ENCODE data around the gene PKD1L1.

The PKD1L1 gene

GRCh38 chr7:47827871-47828270, 120.4 kb downstream of the PKD1L1 start:
- no peak overlapping the region for H3K27ac ChIP-seq
- no peak for TF ChIP-seq EZH2 (IDR thresholded peaks at IDR 0.05)
- TF ChIP-seq FOXP2 (optimal IDR thresholded peaks at IDR 0.05; ENCODE audit: control extremely low read depth, extremely low read length, insufficient read depth) = no peak
- TF ChIP-seq POLR2AphosphoS5 (IDR thresholded peaks at IDR 0.05; ENCODE audit: borderline replicate concordance, low read depth, low read length) = no peak
- DNase-seq (ENCODE audit: low read depth, low spot score) = no peak

GRCh38 chr7:47827351-47827756, 120.9 kb downstream of the PKD1L1 start:
- H3K9ac ChIP-seq (ENCODE audit: insufficient read length) = no peak overlapping the region
- TF ChIP-seq EZH2 (IDR thresholded peaks at IDR 0.05) = no peak
- TF ChIP-seq POLR2AphosphoS5 (IDR thresholded peaks at IDR 0.05; ENCODE audit: borderline replicate concordance, low read depth, low read length) = no peak
- no peak for TF ChIP-seq FOXP2 (optimal IDR thresholded peaks at IDR 0.05; ENCODE audit: control extremely low read depth, extremely low read length, insufficient read depth)
- H3K9me3 ChIP-seq (ENCODE audit: low read depth, low read length) = no peaks in the 10 kb centered on the region
- H3K36me3 ChIP-seq (ENCODE audit: insufficient read depth, low read length) = no peaks in the 10 kb centered on the region
- DNase-seq (ENCODE audit: low read depth, low spot score) = no peak
- no peak overlapping the region for H3K27ac ChIP-seq
- H3K4me3 ChIP-seq = no peak overlapping the region

More at GRCh38 chr7:47827871-47828270, 120.4 kb downstream of the PKD1L1 start:
- H3K9ac ChIP-seq (ENCODE audit: insufficient read length) = no peak overlapping the region
- no peaks in the 10 kb centered on the region for H3K9me3 ChIP-seq (ENCODE audit: low read depth, low read length)
- no peak overlapping the region for H3K4me3 ChIP-seq
- no peaks in the 10 kb centered on the region for H3K36me3 ChIP-seq (ENCODE audit: insufficient read depth, low read length)

- Histone ChIP-seq H3K9me3 (ENCODE audit: low read depth, low read length) (no peaks in the 10 kb centered on the region), H3K36me3 (ENCODE audit: insufficient read depth, low read length) (no peaks in the 10 kb centered on the region), H3K4me3 (no peak overlapping the region), H3K27ac (no peak overlapping the region), H3K9ac (ENCODE audit: insufficient read length) (no peak overlapping the region)
- TF ChIP-seq FOXP2 (optimal IDR thresholded peaks at IDR 0.05; ENCODE audit: control extremely low read depth, extremely low read length, insufficient read depth) (no peak), EZH2 (IDR thresholded peaks at IDR 0.05) (no peak), POLR2AphosphoS5 (IDR thresholded peaks at IDR 0.05; ENCODE audit: borderline replicate concordance, low read depth, low read length) (no peak)
- DNase-seq (ENCODE audit: low read depth, low spot score) = no peak
Measured at GRCh38 chr7:47826754-47827153, 121.5 kb downstream of the PKD1L1 start.

- TF ChIP-seq FOXP2 (optimal IDR thresholded peaks at IDR 0.05; ENCODE audit: control extremely low read depth, extremely low read length, insufficient read depth) = no peak
- no peak overlapping the region for H3K4me3 ChIP-seq
Measured at GRCh38 chr7:47819607-47819920, 128.7 kb downstream of the PKD1L1 start.

GRCh38 chr7:47818796-47819606, 129.3 kb downstream of the PKD1L1 start:
- peak; percentile 30 for DNase-seq (ENCODE audit: low read depth, low spot score)
- Histone ChIP-seq H3K27ac (no peak overlapping the region), H3K36me3 (ENCODE audit: insufficient read depth, low read length) (no peaks in the 10 kb centered on the region), H3K9ac (ENCODE audit: insufficient read length) (no peak overlapping the region), H3K9me3 (ENCODE audit: low read depth, low read length) (no peaks in the 10 kb centered on the region), H3K4me3 (no peak overlapping the region)
- TF ChIP-seq POLR2AphosphoS5 (IDR thresholded peaks at IDR 0.05; ENCODE audit: borderline replicate concordance, low read depth, low read length) (no peak), FOXP2 (optimal IDR thresholded peaks at IDR 0.05; ENCODE audit: control extremely low read depth, extremely low read length, insufficient read depth) (no peak), EZH2 (IDR thresholded peaks at IDR 0.05) (no peak)

More at GRCh38 chr7:47819607-47819920, 128.7 kb downstream of the PKD1L1 start:
- no peaks in the 10 kb centered on the region for H3K36me3 ChIP-seq (ENCODE audit: insufficient read depth, low read length)
- H3K27ac ChIP-seq = no peak overlapping the region
- no peaks in the 10 kb centered on the region for H3K9me3 ChIP-seq (ENCODE audit: low read depth, low read length)
- no peak for DNase-seq (ENCODE audit: low read depth, low spot score)
- no peak overlapping the region for H3K9ac ChIP-seq (ENCODE audit: insufficient read length)

- Histone ChIP-seq H3K27ac (no peak overlapping the region), H3K9me3 (ENCODE audit: low read depth, low read length) (no peaks in the 10 kb centered on the region), H3K36me3 (ENCODE audit: insufficient read depth, low read length) (no peaks in the 10 kb centered on the region), H3K4me3 (no peak overlapping the region), H3K9ac (ENCODE audit: insufficient read length) (no peak overlapping the region)
- DNase-seq (ENCODE audit: low read depth, low spot score) = no peak
- TF ChIP-seq POLR2AphosphoS5 (IDR thresholded peaks at IDR 0.05; ENCODE audit: borderline replicate concordance, low read depth, low read length) (no peak), FOXP2 (optimal IDR thresholded peaks at IDR 0.05; ENCODE audit: control extremely low read depth, extremely low read length, insufficient read depth) (no peak), EZH2 (IDR thresholded peaks at IDR 0.05) (no peak)
Measured at GRCh38 chr7:47817917-47818316, 130.3 kb downstream of the PKD1L1 start.

- Histone ChIP-seq H3K9me3 (ENCODE audit: low read depth, low read length) (no peaks in the 10 kb centered on the region), H3K27ac (no peak overlapping the region), H3K4me3 (no peak overlapping the region), H3K36me3 (ENCODE audit: insufficient read depth, low read length) (no peaks in the 10 kb centered on the region), H3K9ac (ENCODE audit: insufficient read length) (no peak overlapping the region)
- TF ChIP-seq EZH2 (IDR thresholded peaks at IDR 0.05) (no peak), POLR2AphosphoS5 (IDR thresholded peaks at IDR 0.05; ENCODE audit: borderline replicate concordance, low read depth, low read length) (no peak), FOXP2 (optimal IDR thresholded peaks at IDR 0.05; ENCODE audit: control extremely low read depth, extremely low read length, insufficient read depth) (no peak)
- no peak for DNase-seq (ENCODE audit: low read depth, low spot score)
Measured at GRCh38 chr7:47816647-47817046, 131.6 kb downstream of the PKD1L1 start.

- Histone ChIP-seq H3K27ac (no peak overlapping the region), H3K9me3 (ENCODE audit: low read depth, low read length) (no peaks in the 10 kb centered on the region), H3K4me3 (no peak overlapping the region), H3K9ac (ENCODE audit: insufficient read length) (no peak overlapping the region), H3K36me3 (ENCODE audit: insufficient read depth, low read length) (no peaks in the 10 kb centered on the region)
- no peak for DNase-seq (ENCODE audit: low read depth, low spot score)
- no peak for TF ChIP-seq EZH2 (IDR thresholded peaks at IDR 0.05)
- TF ChIP-seq FOXP2 (optimal IDR thresholded peaks at IDR 0.05; ENCODE audit: control extremely low read depth, extremely low read length, insufficient read depth) = no peak
- no peak for TF ChIP-seq POLR2AphosphoS5 (IDR thresholded peaks at IDR 0.05; ENCODE audit: borderline replicate concordance, low read depth, low read length)
Measured at GRCh38 chr7:47815867-47816266, 132.4 kb downstream of the PKD1L1 start.
